ENCODE results near the gene LINGO4.
A peak's percentile ranks its signal among the peaks of the same experiment; 100 is the strongest.

Gene LINGO4

GRCh38 chr1:151834239-151834638, 29.0 kb upstream of the LINGO4 start:
- no peak for DNase-seq (ENCODE audit: low spot score)

- no peak for DNase-seq (ENCODE audit: low spot score)
Measured at GRCh38 chr1:151833172-151833900, 28.1 kb upstream of the LINGO4 start.

- peak; percentile 66 for DNase-seq (ENCODE audit: low spot score)
Measured at GRCh38 chr1:151832318-151832980, 27.2 kb upstream of the LINGO4 start.

- no peak for DNase-seq (ENCODE audit: low spot score)
Measured at GRCh38 chr1:151831605-151832004, 26.4 kb upstream of the LINGO4 start, which contains the start of gene RORC. Gene RORC (minus strand): TSS chr1:151831802. CDS start chr1:151831764, 38 bp downstream.

GRCh38 chr1:151831256-151831591, 26.0 kb upstream of the LINGO4 start:
- no peak for DNase-seq (ENCODE audit: low spot score)

GRCh38 chr1:151830055-151830454, 24.8 kb upstream of the LINGO4 start:
- no peak for DNase-seq (ENCODE audit: low spot score)

GRCh38 chr1:151829352-151830046, 24.3 kb upstream of the LINGO4 start:
- DNase-seq (ENCODE audit: low spot score), result no peak

- DNase-seq (ENCODE audit: low spot score), result peak; percentile 64
Measured at GRCh38 chr1:151828921-151829320, 23.7 kb upstream of the LINGO4 start.

GRCh38 chr1:151827853-151828252, 22.6 kb upstream of the LINGO4 start:
- no peak for DNase-seq (ENCODE audit: low spot score)

- DNase-seq (ENCODE audit: low spot score), result no peak
Measured at GRCh38 chr1:151825751-151826660, 20.8 kb upstream of the LINGO4 start.

GRCh38 chr1:151825204-151825603, 20.0 kb upstream of the LINGO4 start:
- DNase-seq (ENCODE audit: low spot score), result no peak

- no peak for DNase-seq (ENCODE audit: low spot score)
Measured at GRCh38 chr1:151823175-151823574, 18.0 kb upstream of the LINGO4 start.

- no peak for DNase-seq (ENCODE audit: low spot score)
Measured at GRCh38 chr1:151822404-151822803, 17.2 kb upstream of the LINGO4 start.

GRCh38 chr1:151820940-151821339, 15.7 kb upstream of the LINGO4 start:
- no peak for DNase-seq (ENCODE audit: low spot score)

GRCh38 chr1:151819976-151820623, 14.9 kb upstream of the LINGO4 start:
- no peak for DNase-seq (ENCODE audit: low spot score)

- no peak for DNase-seq (ENCODE audit: low spot score)
Measured at GRCh38 chr1:151819227-151819835, 14.1 kb upstream of the LINGO4 start.

- DNase-seq (ENCODE audit: low spot score), result no peak
Measured at GRCh38 chr1:151817353-151817730, 12.1 kb upstream of the LINGO4 start.

GRCh38 chr1:151816548-151817352, 11.5 kb upstream of the LINGO4 start:
- no peak for DNase-seq (ENCODE audit: low spot score)

GRCh38 chr1:151815716-151816327, 10.6 kb upstream of the LINGO4 start:
- no peak for DNase-seq (ENCODE audit: low spot score)

All from AG08395 (cell line).